A673 (cell line): ENCODE results near the gene TRABD2A.
"Not testable (repeated sequence)": the region's sequence is repeated elsewhere in the genome, so short reads cannot be mapped to it uniquely, and the experiment has no call there.

Experiments used
- EZH2 ChIP-seq: fragments of 200-600 bp; sonication (generic); IDR thresholded peaks from 2 replicates; pipeline ENCODE4 v1.6.1; 2017; ENCODE audit warnings: borderline replicate concordance, low read depth, mild to moderate bottlenecking, mixed read lengths, antibody characterized with exemption, low read length; ENCODE audit not compliant: poor library complexity, severe bottlenecking
- TF ChIP-seq, protein P1 (sequence below): fragments of 300-800, 200-600 bp; sonication (generic); conservative IDR thresholded peaks from 2 replicates; pipeline ENCODE4 v1.5.1; 2017; ENCODE audit warnings: low read depth, mild to moderate bottlenecking, antibody characterized with exemption, low read length, moderate library complexity, mixed read lengths

DNA sequence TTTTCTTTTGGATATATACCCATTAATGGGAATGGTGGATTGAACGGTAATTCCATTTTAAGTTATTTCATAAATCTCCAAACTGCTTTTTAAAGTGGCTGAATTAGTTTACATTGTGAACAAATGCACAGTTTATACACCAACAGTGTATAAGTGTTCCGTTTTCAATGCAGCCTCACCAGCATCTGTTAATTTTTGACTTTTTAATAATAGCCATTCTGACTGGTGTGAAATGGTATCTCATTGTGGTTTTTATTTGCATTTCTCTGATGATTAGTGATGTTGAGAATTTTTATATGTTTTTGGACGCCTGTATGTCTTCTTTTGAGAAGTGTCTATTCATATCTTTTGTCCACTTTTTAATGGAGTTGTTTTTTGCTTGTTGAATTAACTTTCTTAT is 107.3 kb downstream of the TRABD2A start:
- TF ChIP-seq, protein P1, sequence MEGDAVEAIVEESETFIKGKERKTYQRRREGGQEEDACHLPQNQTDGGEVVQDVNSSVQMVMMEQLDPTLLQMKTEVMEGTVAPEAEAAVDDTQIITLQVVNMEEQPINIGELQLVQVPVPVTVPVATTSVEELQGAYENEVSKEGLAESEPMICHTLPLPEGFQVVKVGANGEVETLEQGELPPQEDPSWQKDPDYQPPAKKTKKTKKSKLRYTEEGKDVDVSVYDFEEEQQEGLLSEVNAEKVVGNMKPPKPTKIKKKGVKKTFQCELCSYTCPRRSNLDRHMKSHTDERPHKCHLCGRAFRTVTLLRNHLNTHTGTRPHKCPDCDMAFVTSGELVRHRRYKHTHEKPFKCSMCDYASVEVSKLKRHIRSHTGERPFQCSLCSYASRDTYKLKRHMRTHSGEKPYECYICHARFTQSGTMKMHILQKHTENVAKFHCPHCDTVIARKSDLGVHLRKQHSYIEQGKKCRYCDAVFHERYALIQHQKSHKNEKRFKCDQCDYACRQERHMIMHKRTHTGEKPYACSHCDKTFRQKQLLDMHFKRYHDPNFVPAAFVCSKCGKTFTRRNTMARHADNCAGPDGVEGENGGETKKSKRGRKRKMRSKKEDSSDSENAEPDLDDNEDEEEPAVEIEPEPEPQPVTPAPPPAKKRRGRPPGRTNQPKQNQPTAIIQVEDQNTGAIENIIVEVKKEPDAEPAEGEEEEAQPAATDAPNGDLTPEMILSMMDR = not testable (repeated sequence)
- TF ChIP-seq EZH2 = not testable (repeated sequence)
